OCI-LY3 (cell line): Measurements from ENCODE around the gene SCAMP5.
A peak's percentile ranks its signal among the peaks of the same experiment; 100 is the strongest.

Experiments used
- H2AFZ ChIP-seq: fragments of 200-600, 300-600 bp; shearing (Covaris generic); 2 replicates; pipeline ENCODE4 v1.6.0; 2014; ENCODE audit warnings: antibody characterized with exemption, low read depth, low read length
- H3K27ac ChIP-seq: fragments of 200-600, 300-600 bp; sonication (generic); 2 replicates; pipeline ENCODE4 v1.5.1; 2014; ENCODE audit warnings: mild to moderate bottlenecking, low read length, moderate library complexity, mixed read lengths
- H3K27me3 ChIP-seq: fragments of 200-600, 300-600 bp; sonication (generic); 2 replicates; pipeline ENCODE4 v1.6.1; 2014; ENCODE audit warnings: low read depth, low read length, mixed read lengths
- H3K36me3 ChIP-seq: fragments of 200-600, 300-600 bp; sonication (generic); replicated peaks from 2 replicates; pipeline ENCODE3; 2014; ENCODE audit warnings: low read depth, low read length, mixed read lengths
- H3K4me1 ChIP-seq: fragments of 300-600, 200-600 bp; sonication (generic); 2 replicates; pipeline ENCODE4 v1.6.1; 2014; ENCODE audit warnings: low read length, mixed read lengths
- H3K4me2 ChIP-seq: fragments of 200-600, 300-600 bp; sonication (generic); 2 replicates; pipeline ENCODE4 v1.6.1; 2014; ENCODE audit warnings: low read length, mixed read lengths
- H3K4me3 ChIP-seq: fragments of 300-600, 200-600 bp; sonication (generic); 2 replicates; pipeline ENCODE4 v1.5.1; 2014; ENCODE audit warnings: antibody characterized with exemption, mild to moderate bottlenecking, low read length, moderate library complexity
- H3K79me2 ChIP-seq: fragments of 300-600, 200-600 bp; shearing (Covaris generic); 2 replicates; pipeline ENCODE4 v1.6.1; 2014; ENCODE audit warnings: mild to moderate bottlenecking, low read length, mixed read lengths
- H3K9ac ChIP-seq: fragments of 300-600, 200-600 bp; shearing (Covaris generic); 2 replicates; pipeline ENCODE4 v1.6.0; 2014; ENCODE audit warnings: mild to moderate bottlenecking, low read length, moderate library complexity
- H3K9me3 ChIP-seq: fragments of 200-600, 300-600 bp; shearing (Covaris generic); 2 replicates; pipeline ENCODE4 v1.6.1; 2014; ENCODE audit warnings: low read length, mixed read lengths; ENCODE audit not compliant: insufficient read depth
- H4K20me1 ChIP-seq: fragments of 200-600, 300-600 bp; sonication (generic); 2 replicates; pipeline ENCODE4 v1.6.1; 2016; ENCODE audit warnings: low read length, mixed read lengths; ENCODE audit not compliant: insufficient read depth
- CTCF ChIP-seq: fragments of 200-600, 300-600 bp; sonication (generic); IDR thresholded peaks from 2 replicates; pipeline ENCODE4 v1.5.1; 2014; ENCODE audit warnings: antibody characterized with exemption, low read length, low read depth
- EZH2phosphoT487 ChIP-seq: fragments of 200-600 bp; shearing (Covaris generic); IDR thresholded peaks from 2 replicates; pipeline ENCODE4 v1.6.1; 2018; ENCODE audit warnings: antibody characterized with exemption, mixed run types, low read depth

The SCAMP5 gene

GRCh38 chr15:75019916-75020315, 24.6 kb downstream of the SCAMP5 start:
- H3K9ac ChIP-seq = no peak overlapping the region
- TF ChIP-seq CTCF (no peak), EZH2phosphoT487 (no peak)
- H3K4me3 ChIP-seq = no peak overlapping the region
- no peaks in the 10 kb centered on the region for H3K9me3 ChIP-seq
- no peak overlapping the region for H3K27ac ChIP-seq
- H3K4me2 ChIP-seq = no peak overlapping the region
- H3K79me2 ChIP-seq = peaks cover 10% of the 10 kb centered on the region
- H3K36me3 ChIP-seq = no peaks in the 10 kb centered on the region
- H3K4me1 ChIP-seq = peaks cover 10% of the 10 kb centered on the region; the same call in 1 of the 2 replicates
- H2AFZ ChIP-seq = no peak overlapping the region
- H4K20me1 ChIP-seq = no peaks in the 10 kb centered on the region
- H3K27me3 ChIP-seq = no peaks in the 10 kb centered on the region

DNA sequence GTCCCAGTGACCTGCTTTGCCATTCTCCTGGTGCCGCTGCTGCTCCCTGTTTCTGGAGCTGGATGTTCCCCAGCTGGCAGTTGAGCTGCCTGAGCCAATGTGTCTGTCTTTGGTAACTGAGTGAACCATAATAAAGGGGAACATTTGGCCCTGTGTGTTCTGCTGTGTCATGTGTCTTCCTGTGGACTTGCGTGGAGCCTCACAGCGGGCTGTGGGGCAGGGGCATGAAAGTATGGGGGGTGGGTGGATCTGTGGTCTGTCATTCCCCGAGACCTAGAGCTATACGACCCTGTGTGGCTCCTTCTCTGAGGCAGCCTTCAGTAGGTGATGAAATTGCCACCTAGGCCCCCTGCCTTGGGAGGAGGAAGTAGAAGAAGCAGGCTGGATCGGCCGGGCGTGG, 26.0 kb downstream of the SCAMP5 start:
- Histone ChIP-seq H3K9ac (no peak overlapping the region), H3K36me3 (peaks cover 4% of the 10 kb centered on the region), H2AFZ (no peak overlapping the region), H3K79me2 (peaks cover 10% of the 10 kb centered on the region), H3K27ac (no peak overlapping the region), H3K4me3 (no peak overlapping the region), H3K4me2 (no peak overlapping the region), H4K20me1 (no peaks in the 10 kb centered on the region), H3K4me1 (peaks cover 10% of the 10 kb centered on the region; the same call in 1 of the 2 replicates), H3K9me3 (no peaks in the 10 kb centered on the region), H3K27me3 (no peaks in the 10 kb centered on the region)
- no peak for TF ChIP-seq CTCF

- peaks cover 4% of the 10 kb centered on the region for H3K36me3 ChIP-seq
- H4K20me1 ChIP-seq = no peaks in the 10 kb centered on the region
- H3K4me2 ChIP-seq = peak overlapping the region; percentile 48
- peaks cover 10% of the 10 kb centered on the region; the same call in 1 of the 2 replicates for H3K4me1 ChIP-seq
- no peaks in the 10 kb centered on the region for H3K9me3 ChIP-seq
- H2AFZ ChIP-seq = peak overlapping the region; percentile 22; the same call in 1 of the 2 replicates
- H3K4me3 ChIP-seq = peak overlapping the region; percentile 93
- H3K27ac ChIP-seq = no peak overlapping the region
- peaks cover 10% of the 10 kb centered on the region for H3K79me2 ChIP-seq
- TF ChIP-seq EZH2phosphoT487 = no peak
- TF ChIP-seq CTCF = no peak
- no peak overlapping the region; the same call in 1 of the 2 replicates for H3K9ac ChIP-seq
- no peaks in the 10 kb centered on the region for H3K27me3 ChIP-seq
Measured at GRCh38 chr15:75022783-75023180, 27.4 kb downstream of the SCAMP5 start.

GRCh38 chr15:75023181-75023871, 28.0 kb downstream of the SCAMP5 start, which contains the start of gene PPCDC:
TSS of gene PPCDC (plus strand) at chr15:75023590. CDS start at chr15:75028319, 4,729 bp downstream.
- peak within 1 kb of the TSS; percentile 63 for H3K27ac ChIP-seq
- H3K9ac ChIP-seq = peak within 1 kb of the TSS; percentile 97
- peak within 1 kb of the TSS; percentile 93 for H3K4me3 ChIP-seq
- no peaks in the 10 kb centered on the region for H3K27me3 ChIP-seq
- H2AFZ ChIP-seq = peak within 1 kb of the TSS; percentile 81
- peak within 1 kb of the TSS; percentile 85 for H3K4me2 ChIP-seq
- peaks cover 10% of the 10 kb centered on the region; the same call in 1 of the 2 replicates for H3K4me1 ChIP-seq
- H3K9me3 ChIP-seq = no peaks in the 10 kb centered on the region
- TF ChIP-seq CTCF = no peak
- no peak for TF ChIP-seq EZH2phosphoT487
- H3K79me2 ChIP-seq = peaks cover 10% of the 10 kb centered on the region
- H3K36me3 ChIP-seq = peaks cover 4% of the 10 kb centered on the region
- H4K20me1 ChIP-seq = no peaks in the 10 kb centered on the region
